Measurements from ENCODE around the gene PRKG1.

PRKG1 gene

GRCh38 chr10:51082857-51083256 is 8.6 kb downstream of the PRKG1 start:
- TF ChIP-seq CTCF (IDR thresholded peaks at IDR 0.05; ENCODE audit: borderline replicate concordance, insufficient read depth, low read depth, low read length), result no peak

GRCh38 chr10:51083356-51083853 is 9.1 kb downstream of the PRKG1 start:
- no peak overlapping the region for H3K4me3 ChIP-seq (ENCODE audit: low read depth, low read length)
- no peak for TF ChIP-seq CTCF (IDR thresholded peaks at IDR 0.05; ENCODE audit: borderline replicate concordance, insufficient read depth, low read depth, low read length)

More at GRCh38 chr10:51082857-51083256, 8.6 kb downstream of the PRKG1 start:
- H3K4me3 ChIP-seq (ENCODE audit: low read depth, low read length), result no peak overlapping the region

- no peak for TF ChIP-seq CTCF (IDR thresholded peaks at IDR 0.05; ENCODE audit: borderline replicate concordance, insufficient read depth, low read depth, low read length)
- H3K4me3 ChIP-seq (ENCODE audit: low read depth, low read length), result no peak overlapping the region
Measured at GRCh38 chr10:51085204-51085603, 10.9 kb downstream of the PRKG1 start.

GRCh38 chr10:51086710-51087109 is 12.4 kb downstream of the PRKG1 start:
- H3K4me3 ChIP-seq (ENCODE audit: low read depth, low read length), result no peak overlapping the region
- no peak for TF ChIP-seq CTCF (IDR thresholded peaks at IDR 0.05; ENCODE audit: borderline replicate concordance, insufficient read depth, low read depth, low read length)

GRCh38 chr10:51087114-51087513 is 12.8 kb downstream of the PRKG1 start:
- TF ChIP-seq CTCF (IDR thresholded peaks at IDR 0.05; ENCODE audit: borderline replicate concordance, insufficient read depth, low read depth, low read length), result no peak
- H3K4me3 ChIP-seq (ENCODE audit: low read depth, low read length), result no peak overlapping the region

- TF ChIP-seq CTCF (IDR thresholded peaks at IDR 0.05; ENCODE audit: borderline replicate concordance, insufficient read depth, low read depth, low read length), result no peak
- H3K4me3 ChIP-seq (ENCODE audit: low read depth, low read length), result no peak overlapping the region
Measured at GRCh38 chr10:51090190-51090589, 15.9 kb downstream of the PRKG1 start.

GRCh38 chr10:51092402-51092801 is 18.1 kb downstream of the PRKG1 start:
- no peak for TF ChIP-seq CTCF (IDR thresholded peaks at IDR 0.05; ENCODE audit: borderline replicate concordance, insufficient read depth, low read depth, low read length)

More at GRCh38 chr10:51092402-51092801, 18.1 kb downstream of the PRKG1 start:
- H3K4me3 ChIP-seq (ENCODE audit: low read depth, low read length), result no peak overlapping the region
